H1 (cell line): ENCODE results near the gene PLXNB1.

ENCODE experiments used
- CREB1 ChIP-seq: IDR thresholded peaks from 2 replicates; pipeline ENCODE4 v1.6.1; 2012; ENCODE audit warnings: inconsistent platforms
- RAD21 ChIP-seq, 2 experiments: IDR thresholded peaks in 1 of 2; conservative IDR thresholded peaks in 1 of 2; 2 replicates each; pipeline ENCODE4 v1.6.1; 2011; ENCODE audit warnings: low read depth in 2 of 2, low read length in 2 of 2, improper control_type of control experiment in 1 of 2, inconsistent platforms in 1 of 2, mild to moderate bottlenecking in 1 of 2, moderate library complexity in 1 of 2

DNA sequence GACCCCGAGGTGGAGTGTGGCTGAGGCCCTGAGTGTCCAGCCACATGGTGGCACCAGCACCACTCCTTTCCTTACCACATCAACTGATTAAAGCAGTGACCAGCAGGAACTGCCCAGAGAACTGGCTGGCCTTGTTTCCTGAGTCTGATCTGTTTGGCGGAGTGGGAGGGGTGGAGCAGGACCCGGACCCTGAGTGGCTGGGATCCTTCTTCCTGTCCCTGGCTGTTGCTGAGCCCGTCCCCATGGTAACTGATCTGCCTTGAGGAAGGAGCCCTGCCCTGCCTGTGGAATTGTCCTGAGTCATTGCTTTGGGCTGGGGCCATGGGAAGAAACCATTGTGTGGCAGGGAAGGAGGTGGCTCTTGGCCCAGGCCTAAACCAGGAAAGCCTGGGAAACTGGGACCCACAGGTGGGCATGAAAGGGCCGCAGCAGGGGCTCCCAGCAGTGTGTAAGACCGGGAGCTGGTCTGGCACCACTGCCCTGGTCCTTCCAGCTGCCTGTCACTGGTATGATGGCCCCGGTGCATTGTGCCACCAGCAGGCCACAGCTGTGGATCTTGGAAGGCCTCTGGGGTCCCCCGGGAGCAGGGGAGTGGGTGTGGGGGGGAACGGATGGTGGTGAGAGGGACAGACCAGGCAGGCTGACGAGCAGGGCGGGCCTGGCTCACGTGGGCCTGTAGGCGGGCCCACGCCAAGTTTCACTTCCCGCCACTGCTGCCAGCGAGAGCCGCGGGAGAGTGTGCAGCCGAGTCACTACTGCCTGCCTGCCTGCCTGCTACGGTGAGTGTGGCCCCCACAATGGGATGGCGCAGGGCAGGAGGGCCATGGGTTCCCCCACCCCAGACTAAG lies 35.9 kb upstream of the PLXNB1 start:
- 0 out of 2 replicates have a peak, but pooled peaks have one; percentile 17 for TF ChIP-seq CREB1
- TF ChIP-seq RAD21 (IDR thresholded peaks at IDR 0.05 in 1 of 2, conservative IDR thresholded peaks at IDR 0.05 in 1 of 2; ENCODE audit: low read depth in 2 of 2, low read length in 2 of 2), result peak; percentile 93
